GM23248 (cell line): ENCODE measurements around the gene SLC15A4. TPM values are rescaled to one million over a fixed set of nuclear protein-coding genes. Genes with fewer than 3 reads are reported as not detected.

ENCODE experiments used
- DNase-seq: peaks from one replicate; pipeline ENCODE4 v3.0.0-alpha.2; 2015
- H2AFZ ChIP-seq: fragments of 200-600 bp; sonication (generic); 2 replicates; pipeline ENCODE4 v1.6.1; 2016; ENCODE audit warnings: antibody characterized with exemption
- H3F3A ChIP-seq: fragments of 200-600 bp; sonication (generic); 2 replicates; pipeline ENCODE4 v1.6.1; 2016; ENCODE audit warnings: mild to moderate bottlenecking, antibody characterized with exemption, mixed run types; ENCODE audit not compliant: insufficient read depth
- H3K27ac ChIP-seq: fragments of 200-600 bp; sonication (generic); 2 replicates; pipeline ENCODE4 v1.5.1; 2016; ENCODE audit warnings: mild to moderate bottlenecking
- H3K27me3 ChIP-seq: fragments of 200-600 bp; sonication (generic); replicated peaks from 2 replicates; pipeline ENCODE4 v1.6.1; 2016; ENCODE audit warnings: mild to moderate bottlenecking; ENCODE audit not compliant: insufficient read depth
- H3K36me3 ChIP-seq: fragments of 200-600 bp; sonication (generic); 2 replicates; pipeline ENCODE4 v1.6.1; 2016; ENCODE audit warnings: low read depth, mild to moderate bottlenecking
- H3K4me1 ChIP-seq: fragments of 200-600 bp; sonication (generic); 2 replicates; pipeline ENCODE4 v1.6.1; 2016; ENCODE audit warnings: mild to moderate bottlenecking; ENCODE audit not compliant: insufficient read depth
- H3K4me2 ChIP-seq: fragments of 200-600 bp; sonication (generic); one replicate; pipeline ENCODE4 v1.6.1; 2016; ENCODE audit warnings: mild to moderate bottlenecking; ENCODE audit not compliant: unreplicated experiment
- H3K4me3 ChIP-seq: fragments of 200-600 bp; sonication (generic); 2 replicates; pipeline ENCODE4 v1.5.1; 2016; ENCODE audit warnings: mild to moderate bottlenecking
- H3K79me2 ChIP-seq: fragments of 200-600 bp; sonication (generic); 2 replicates; pipeline ENCODE4 v1.6.1; 2016; ENCODE audit warnings: mild to moderate bottlenecking; ENCODE audit not compliant: insufficient read depth
- H3K9ac ChIP-seq: fragments of 200-600 bp; sonication (generic); 2 replicates; pipeline ENCODE4 v1.6.1; 2016; ENCODE audit warnings: mild to moderate bottlenecking
- H3K9me2 ChIP-seq: fragments of 200-600 bp; sonication (generic); 2 replicates; pipeline ENCODE4 v1.6.1; 2016; ENCODE audit warnings: mixed run types, mild to moderate bottlenecking, moderate library complexity; ENCODE audit not compliant: insufficient read depth
- H3K9me3 ChIP-seq: fragments of 200-600 bp; sonication (generic); one replicate; pipeline ENCODE4 v1.6.1; 2017; ENCODE audit warnings: low read depth
- H4K20me1 ChIP-seq: fragments of 200-600 bp; sonication (generic); 2 replicates; pipeline ENCODE4 v1.6.0; 2016; ENCODE audit not compliant: insufficient read depth
- EZH2 ChIP-seq: fragments of 200-600 bp; sonication (generic); IDR thresholded peaks from 2 replicates; pipeline ENCODE4 v1.6.1; 2018; ENCODE audit warnings: antibody characterized with exemption, mild to moderate bottlenecking; ENCODE audit not compliant: insufficient read depth, poor library complexity, severe bottlenecking
- EZH2phosphoT487 ChIP-seq: fragments of 200-600 bp; sonication (generic); IDR thresholded peaks from 2 replicates; pipeline ENCODE4 v1.6.1; 2018; ENCODE audit warnings: antibody characterized with exemption, moderate library complexity, mild to moderate bottlenecking, low read depth; ENCODE audit not compliant: insufficient read depth
- WGBS, 2 experiments: methylation state at CpG; one replicate each; pipeline ENCODE4 v1.1.6; 2015 to 2017; ENCODE audit warnings: low lambda C conversion rate in 2 of 2, low coverage in 1 of 2; ENCODE audit errors: missing lambda C conversion rate in 2 of 2; 5-methylcytosine and 5-hydroxymethylcytosine counted together
- in situ Hi-C: fragments of 300-500 bp; cut with MboI; formaldehyde crosslinking; loops from 2 replicates; pipeline ENCODE4 v1.15.0; 2020
- polyA plus RNA-seq: library from polyadenylated mRNA; unstranded; fragments of >200 nt; fragmentation: Nextera tagmentation; extraction: Ambion mirVana; gene quantifications from 2 replicates; pipeline ENCODE4 v1.2.1, GENCODE V29; 2016
- total RNA-seq: library from RNA; depleted of rRNA; stranded (reverse); fragments of >200 nt; shearing (Covaris generic); gene quantifications from 2 replicates; pipeline ENCODE4 v1.2.3, GENCODE V29; 2014

The SLC15A4 gene
- total and polyA plus RNA-seq, 2 experiments from 2014 or later: 5.7 to 50.3 TPM

- Histone ChIP-seq H3K4me3 (no peak overlapping the region), H3K36me3 (peaks cover 8% of the 10 kb centered on the region; the same call in 1 of the 2 replicates), H3F3A (peaks cover 28% of the 10 kb centered on the region; the same call in 1 of the 2 replicates), H2AFZ (no peak overlapping the region), H3K27ac (peak overlapping the region; percentile 83), H3K4me2 (peak overlapping the region; percentile 39), H3K9me2 (no peaks in the 10 kb centered on the region), H3K79me2 (peaks cover 99% of the 10 kb centered on the region), H3K9me3 (no peaks in the 10 kb centered on the region), H3K9ac (peak overlapping the region; percentile 60), H3K27me3 (no peaks in the 10 kb centered on the region), H3K4me1 (peaks cover 60% of the 10 kb centered on the region), H4K20me1 (no peaks in the 10 kb centered on the region)
- no peak for TF ChIP-seq EZH2phosphoT487
- no peak for TF ChIP-seq EZH2
- in situ Hi-C loops: no loop called here
- peak; percentile 81 for DNase-seq
- 39 to 41% methylated on average over 10 of the region's 10 CpGs for WGBS, 2 experiments
These were observed 10.4 kb downstream of the SLC15A4 start for GRCh38 chr12:128813392-128813791.

- no peak overlapping the region for H2AFZ ChIP-seq
- no peak overlapping the region for H3K4me3 ChIP-seq
- no peaks in the 10 kb centered on the region for H3K9me3 ChIP-seq
- in situ Hi-C loops: no loop called here
- peaks cover 20% of the 10 kb centered on the region; the same call in 1 of the 2 replicates for H3K36me3 ChIP-seq
- H3K9ac ChIP-seq: no peak overlapping the region
- H3K4me1 ChIP-seq: peaks cover 44% of the 10 kb centered on the region
- TF ChIP-seq EZH2 (no peak), EZH2phosphoT487 (no peak)
- H3K79me2 ChIP-seq: peaks cover 98% of the 10 kb centered on the region
- DNase-seq: no peak
- H3F3A ChIP-seq: peaks cover 28% of the 10 kb centered on the region; the same call in 1 of the 2 replicates
- H3K27ac ChIP-seq: no peak overlapping the region
- no peaks in the 10 kb centered on the region for H4K20me1 ChIP-seq
- no peaks in the 10 kb centered on the region for H3K9me2 ChIP-seq
- no peak overlapping the region for H3K4me2 ChIP-seq
- 93 to 94% methylated on average over 9 of the region's 9 CpGs for WGBS, 2 experiments
- H3K27me3 ChIP-seq: no peaks in the 10 kb centered on the region
These were observed 12.0 kb downstream of the SLC15A4 start for GRCh38 chr12:128811806-128812205.

- TF ChIP-seq EZH2phosphoT487 (no peak), EZH2 (no peak)
- 16 to 19% methylated on average over 14 of the region's 14 CpGs for WGBS, 2 experiments
- H2AFZ ChIP-seq: peak overlapping the region; percentile 11; the same call in 1 of the 2 replicates
- peak overlapping the region; percentile 56 for H3K4me3 ChIP-seq
- H3K27me3 ChIP-seq: no peaks in the 10 kb centered on the region
- H3K27ac ChIP-seq: peak overlapping the region; percentile 62
- peaks cover 28% of the 10 kb centered on the region; the same call in 1 of the 2 replicates for H3F3A ChIP-seq
- no peaks in the 10 kb centered on the region for H4K20me1 ChIP-seq
- H3K9me3 ChIP-seq: no peaks in the 10 kb centered on the region
- peak overlapping the region; percentile 72 for H3K4me2 ChIP-seq
- peak overlapping the region; percentile 58 for H3K9ac ChIP-seq
- H3K36me3 ChIP-seq: peaks cover 20% of the 10 kb centered on the region; the same call in 1 of the 2 replicates
- H3K4me1 ChIP-seq: peaks cover 30% of the 10 kb centered on the region
- H3K79me2 ChIP-seq: peaks cover 88% of the 10 kb centered on the region
- DNase-seq: peak; percentile 79
- no peaks in the 10 kb centered on the region for H3K9me2 ChIP-seq
- in situ Hi-C loops: no loop called here
These were observed 13.3 kb downstream of the SLC15A4 start for GRCh38 chr12:128810182-128811127.

GRCh38 chr12:128808651-128809050 lies 15.1 kb downstream of the SLC15A4 start:
- no peak overlapping the region for H2AFZ ChIP-seq
- no peak for DNase-seq
- no peak overlapping the region for H3K4me2 ChIP-seq
- H3K27me3 ChIP-seq: no peaks in the 10 kb centered on the region
- H3K36me3 ChIP-seq: peaks cover 21% of the 10 kb centered on the region; the same call in 1 of the 2 replicates
- H3F3A ChIP-seq: peaks cover 19% of the 10 kb centered on the region; the same call in 1 of the 2 replicates
- H4K20me1 ChIP-seq: no peaks in the 10 kb centered on the region
- no peak overlapping the region for H3K27ac ChIP-seq
- peaks cover 26% of the 10 kb centered on the region for H3K4me1 ChIP-seq
- H3K9me2 ChIP-seq: no peaks in the 10 kb centered on the region
- TF ChIP-seq EZH2phosphoT487 (no peak), EZH2 (no peak)
- 93 to 95% methylated on average over 11 to 12 of the region's 12 CpGs for WGBS, 2 experiments
- no peak overlapping the region for H3K9ac ChIP-seq
- H3K79me2 ChIP-seq: peaks cover 88% of the 10 kb centered on the region
- in situ Hi-C loops: no loop called here
- no peak overlapping the region for H3K4me3 ChIP-seq
- no peaks in the 10 kb centered on the region for H3K9me3 ChIP-seq
